ENCODE data around the gene LRMDA.

GRCh38 chr10:75540357-75540966 is 109.0 kb downstream of the LRMDA start:
- TF ChIP-seq CTCF (IDR thresholded peaks at IDR 0.05) (peak; percentile 27), EZH2 (IDR thresholded peaks at IDR 0.05) (no peak)

Data from neural progenitor cell (in vitro differentiated cells).